NCI-H2107 (cell line): Measurements from ENCODE around the gene HOXD8.

Experiments
- DNase-seq: peaks from one replicate; lab custom pipeline; 2025; lab: John Stamatoyannopoulos, UW

The HOXD8 gene

DNA sequence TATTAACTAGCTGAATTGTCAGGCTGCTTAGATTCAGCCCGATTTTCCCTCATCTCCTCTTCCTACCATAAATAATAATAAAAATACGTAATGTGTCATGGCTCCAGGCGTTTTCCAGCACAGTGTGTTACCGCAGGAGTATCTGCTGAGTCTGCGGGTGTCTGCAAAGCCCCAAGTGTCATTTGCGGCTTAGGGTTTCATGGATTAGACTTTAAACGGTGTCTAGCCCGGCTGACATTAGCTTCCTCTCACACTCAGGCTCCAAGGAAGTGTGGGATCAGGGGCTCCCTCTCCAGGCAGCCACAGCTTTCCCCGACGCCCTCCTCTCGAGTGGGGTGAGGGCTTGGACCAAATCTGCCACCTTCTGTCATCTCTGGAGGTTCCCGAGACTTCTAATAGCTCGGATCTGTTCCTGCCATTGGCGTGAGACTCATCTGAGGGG, 44.9 kb downstream of the HOXD8 start:
- no peak for DNase-seq

DNA sequence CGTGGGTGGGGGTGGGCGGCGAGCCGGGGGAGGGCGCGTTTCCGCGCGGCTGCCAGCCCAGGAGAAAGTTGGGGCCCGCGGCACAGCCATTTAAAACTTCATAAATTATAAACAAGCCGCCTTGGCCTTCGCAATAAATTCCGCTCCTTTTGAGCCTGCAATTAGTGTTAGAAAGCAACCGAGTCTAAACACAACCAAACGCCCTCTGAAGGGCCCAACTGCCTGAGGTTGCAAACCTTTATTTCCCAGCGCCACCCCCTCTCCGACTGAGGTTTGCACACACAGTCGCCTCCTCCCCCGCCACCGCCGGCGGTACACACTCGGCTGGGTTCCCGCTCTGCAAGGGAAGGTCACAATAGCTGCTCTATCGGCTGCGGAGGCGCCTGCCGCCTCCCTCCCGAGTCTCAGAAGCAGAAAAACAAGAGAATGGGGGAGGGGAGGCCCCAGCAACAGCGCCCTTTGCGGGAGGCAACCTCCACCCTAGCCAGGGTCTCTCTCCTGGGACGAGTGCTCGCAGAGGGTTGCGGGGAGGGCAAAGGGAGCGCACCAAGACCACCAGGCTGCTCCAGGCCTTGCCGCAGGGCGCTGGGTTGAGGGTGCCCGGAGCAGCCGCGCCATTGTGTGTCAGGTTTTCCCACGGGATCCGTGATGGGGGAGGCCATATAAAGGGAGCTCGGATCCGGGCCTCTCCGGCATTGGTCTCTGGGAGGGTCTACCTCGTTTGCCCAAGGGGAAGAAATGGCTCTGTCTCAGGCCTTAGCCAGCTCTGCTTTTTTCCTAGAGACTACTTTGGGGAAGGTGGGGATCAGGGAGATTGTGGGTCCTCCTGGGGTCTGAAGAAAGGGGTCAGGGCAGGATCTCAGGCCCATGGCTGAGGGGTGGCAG, 45.6 kb downstream of the HOXD8 start:
- DNase-seq: no peak

DNA sequence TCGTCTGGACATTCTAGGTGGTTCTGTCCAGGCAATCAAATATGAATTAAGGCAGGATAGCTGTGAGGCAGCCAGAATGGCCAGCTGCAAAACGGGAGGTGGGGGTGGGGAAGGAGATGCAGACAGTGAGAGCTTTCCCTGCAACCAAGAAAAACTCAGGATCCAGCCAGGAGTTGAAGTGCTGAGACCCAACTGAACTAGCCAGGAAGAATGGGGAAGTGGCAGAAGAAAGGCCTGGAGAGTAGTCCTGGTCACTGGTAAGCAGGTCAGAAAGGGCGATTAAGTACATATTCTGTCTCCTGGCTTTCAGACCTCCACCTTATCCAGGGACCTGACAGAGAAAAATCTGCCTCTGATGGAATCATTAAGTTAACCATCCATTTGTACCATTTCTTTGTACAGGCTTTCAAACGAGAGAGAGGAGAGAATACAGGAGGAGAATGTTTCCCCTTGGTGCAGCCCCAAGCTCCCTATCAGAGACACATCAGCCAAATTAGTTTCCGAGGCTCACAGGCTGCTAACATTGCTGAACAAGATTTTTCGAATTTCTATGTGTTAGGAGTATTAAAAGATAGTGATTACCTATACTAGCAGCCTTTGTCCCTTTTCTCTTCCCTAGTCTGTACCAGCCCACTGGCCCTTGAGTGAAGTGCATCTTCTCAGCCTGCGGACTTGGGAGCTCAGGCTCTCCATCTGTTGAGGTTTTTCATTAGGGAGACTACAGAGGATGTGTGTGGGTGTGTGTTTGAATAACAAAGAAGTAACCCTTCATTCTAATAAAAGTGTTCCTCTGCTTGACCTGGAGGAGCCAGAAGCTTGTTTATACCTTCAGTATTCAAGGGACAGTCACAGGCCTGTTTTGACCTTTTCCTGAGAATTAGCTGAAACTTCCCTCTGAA, 46.5 kb downstream of the HOXD8 start:
- DNase-seq: no peak

DNA sequence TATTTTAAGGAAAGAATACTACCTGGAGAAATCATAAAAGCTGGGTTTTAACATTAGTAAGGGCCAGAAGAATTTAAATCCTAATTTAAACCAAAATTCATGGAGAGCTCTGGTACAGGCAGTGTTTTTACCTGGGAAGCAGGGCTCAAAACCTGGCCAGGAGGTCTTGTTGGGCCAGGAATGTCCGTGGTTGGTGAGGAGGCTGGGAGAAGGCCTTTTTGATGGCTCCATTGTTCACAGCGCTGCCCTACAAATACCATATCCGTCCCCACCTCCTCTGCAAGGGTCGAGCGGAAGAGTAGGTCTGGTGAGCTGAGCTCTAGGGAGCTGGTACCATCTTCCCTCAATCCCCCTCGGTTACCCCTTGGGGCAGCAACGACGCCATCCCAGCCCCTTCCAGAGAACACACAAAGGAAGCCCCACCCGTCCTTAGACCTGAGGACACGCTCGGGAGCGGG, 48.1 kb downstream of the HOXD8 start:
- DNase-seq: no peak

DNA sequence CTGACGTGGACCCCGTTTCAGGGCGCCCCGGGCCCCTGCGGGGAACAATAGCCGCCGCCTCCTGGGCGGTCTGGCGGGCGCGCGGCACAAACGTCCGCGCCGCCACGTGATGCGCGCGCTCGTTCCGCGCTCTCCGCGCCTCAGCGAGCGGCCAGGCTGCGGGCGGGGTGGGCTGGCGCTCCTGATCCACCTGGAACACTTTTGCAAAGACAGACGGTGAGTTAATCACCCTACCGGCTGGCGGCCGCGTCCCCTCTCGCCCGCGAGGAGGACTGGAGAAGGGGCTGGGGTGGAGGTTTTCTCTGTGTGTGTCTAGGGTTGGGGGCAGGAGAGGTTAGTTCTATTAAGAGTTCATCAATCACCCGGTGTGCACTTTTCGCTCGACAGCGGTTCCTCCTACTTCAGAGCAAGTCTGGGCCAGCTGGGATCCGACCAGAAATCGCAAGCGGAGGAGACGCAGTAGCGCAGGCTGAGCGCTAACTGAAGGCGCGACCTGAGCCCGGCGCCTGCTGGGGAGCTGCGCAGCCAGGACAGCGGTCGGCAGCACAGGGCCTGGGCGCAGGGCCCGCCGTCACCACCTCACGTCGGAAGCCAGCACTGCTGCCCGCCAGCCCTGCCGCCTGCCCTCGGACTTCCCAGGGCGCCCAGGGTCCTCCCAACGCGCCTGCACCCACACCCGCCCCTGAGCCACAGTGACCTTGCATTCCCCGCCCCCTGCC, 48.7 kb downstream of the HOXD8 start:
- DNase-seq: peak; percentile 20

DNA sequence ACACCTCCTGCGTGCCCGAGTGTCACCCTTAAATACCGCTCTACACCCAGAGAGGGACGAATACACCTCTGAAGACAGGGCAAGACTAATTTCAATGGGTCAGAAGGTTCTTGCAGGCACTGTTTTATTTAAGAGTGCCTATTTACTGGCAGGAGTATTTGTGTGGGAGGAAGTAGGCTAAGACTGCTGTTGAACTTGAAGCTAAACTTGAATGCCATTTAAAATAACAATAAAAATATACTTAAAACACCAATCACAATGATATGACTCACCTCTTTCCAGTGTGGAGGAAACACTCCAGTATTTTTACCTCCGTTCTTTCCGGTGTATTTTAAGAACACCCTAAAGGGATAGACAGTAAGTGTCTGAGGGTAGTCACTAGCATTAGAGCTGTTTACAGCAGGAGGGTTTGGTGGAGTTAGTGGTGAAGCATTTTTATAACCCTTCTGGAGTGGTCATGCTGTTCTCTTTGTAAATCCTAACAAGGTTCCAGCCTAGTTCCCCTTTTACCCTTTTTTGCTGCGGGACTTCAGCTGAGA, 49.3 kb downstream of the HOXD8 start:
- no peak for DNase-seq

DNA sequence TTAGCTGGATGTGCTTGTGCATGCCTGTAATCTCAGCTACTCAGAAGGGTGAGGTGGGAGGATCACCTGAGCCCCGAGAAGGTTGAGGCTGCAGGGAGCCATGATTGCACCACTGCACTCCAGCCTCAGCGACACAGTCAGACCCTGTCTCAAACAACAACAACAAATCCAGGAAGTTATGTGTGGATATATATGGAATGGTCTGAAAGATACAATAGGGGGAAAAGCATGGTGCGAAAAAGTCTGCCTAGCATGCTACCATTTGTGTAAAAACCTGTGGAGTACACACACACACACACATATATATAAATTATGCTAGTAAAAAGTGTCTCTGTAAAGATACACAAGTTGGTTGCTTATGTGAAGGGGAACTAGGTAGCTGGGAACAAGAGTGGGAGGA, 52.0 kb downstream of the HOXD8 start:
- no peak for DNase-seq
